MM.1S (cell line): ENCODE data around the gene TASP1.

Experiments
- EZH2 ChIP-seq: fragments of 300-600 bp; sonication (generic); optimal IDR thresholded peaks from 2 replicates; pipeline ENCODE3; 2017; ENCODE audit warnings: low read depth, mild to moderate bottlenecking, antibody characterized with exemption, low read length, mixed read lengths
- EZH2phosphoT487 ChIP-seq: fragments of 300-600 bp; sonication (generic); IDR thresholded peaks from 2 replicates; pipeline ENCODE4 v1.6.1; 2018; ENCODE audit warnings: antibody characterized with exemption, low read length
- TF ChIP-seq, protein P1 (sequence below): fragments of 300-600 bp; sonication (generic); IDR thresholded peaks from 2 replicates; pipeline ENCODE4 v1.5.1; 2016; ENCODE audit warnings: antibody characterized with exemption, low read length, mixed read lengths

DNA sequence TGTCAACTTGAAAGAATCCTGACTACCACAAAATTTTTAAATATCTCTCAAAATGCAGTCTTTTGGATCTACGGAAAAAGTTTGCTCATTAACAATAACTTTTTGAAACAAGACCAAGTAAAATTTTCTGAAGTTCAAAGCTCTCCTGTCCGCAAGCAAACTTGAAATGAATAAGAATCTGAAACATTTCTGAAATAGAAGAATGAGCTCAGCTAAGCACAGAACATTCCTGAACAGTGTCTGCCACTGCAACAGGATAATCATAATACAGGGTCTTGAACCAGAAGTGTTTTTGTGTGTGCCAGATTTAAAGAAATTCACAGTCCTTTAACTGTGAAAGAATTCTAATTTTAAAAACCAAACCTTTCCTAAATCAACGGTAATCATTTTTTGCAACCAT is 49.1 kb upstream of the TASP1 start:
- TF ChIP-seq, protein P1, sequence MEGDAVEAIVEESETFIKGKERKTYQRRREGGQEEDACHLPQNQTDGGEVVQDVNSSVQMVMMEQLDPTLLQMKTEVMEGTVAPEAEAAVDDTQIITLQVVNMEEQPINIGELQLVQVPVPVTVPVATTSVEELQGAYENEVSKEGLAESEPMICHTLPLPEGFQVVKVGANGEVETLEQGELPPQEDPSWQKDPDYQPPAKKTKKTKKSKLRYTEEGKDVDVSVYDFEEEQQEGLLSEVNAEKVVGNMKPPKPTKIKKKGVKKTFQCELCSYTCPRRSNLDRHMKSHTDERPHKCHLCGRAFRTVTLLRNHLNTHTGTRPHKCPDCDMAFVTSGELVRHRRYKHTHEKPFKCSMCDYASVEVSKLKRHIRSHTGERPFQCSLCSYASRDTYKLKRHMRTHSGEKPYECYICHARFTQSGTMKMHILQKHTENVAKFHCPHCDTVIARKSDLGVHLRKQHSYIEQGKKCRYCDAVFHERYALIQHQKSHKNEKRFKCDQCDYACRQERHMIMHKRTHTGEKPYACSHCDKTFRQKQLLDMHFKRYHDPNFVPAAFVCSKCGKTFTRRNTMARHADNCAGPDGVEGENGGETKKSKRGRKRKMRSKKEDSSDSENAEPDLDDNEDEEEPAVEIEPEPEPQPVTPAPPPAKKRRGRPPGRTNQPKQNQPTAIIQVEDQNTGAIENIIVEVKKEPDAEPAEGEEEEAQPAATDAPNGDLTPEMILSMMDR: no peak
- TF ChIP-seq EZH2: no peak
- TF ChIP-seq EZH2phosphoT487: no peak
